ENCODE measurements around the gene SPANXA2.
"Not testable (repeated sequence)": the region's sequence is repeated elsewhere in the genome, so short reads cannot be mapped to it uniquely, and the experiment has no call there.

The SPANXA2 gene, protein sequence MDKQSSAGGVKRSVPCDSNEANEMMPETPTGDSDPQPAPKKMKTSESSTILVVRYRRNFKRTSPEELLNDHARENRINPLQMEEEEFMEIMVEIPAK

DNA sequence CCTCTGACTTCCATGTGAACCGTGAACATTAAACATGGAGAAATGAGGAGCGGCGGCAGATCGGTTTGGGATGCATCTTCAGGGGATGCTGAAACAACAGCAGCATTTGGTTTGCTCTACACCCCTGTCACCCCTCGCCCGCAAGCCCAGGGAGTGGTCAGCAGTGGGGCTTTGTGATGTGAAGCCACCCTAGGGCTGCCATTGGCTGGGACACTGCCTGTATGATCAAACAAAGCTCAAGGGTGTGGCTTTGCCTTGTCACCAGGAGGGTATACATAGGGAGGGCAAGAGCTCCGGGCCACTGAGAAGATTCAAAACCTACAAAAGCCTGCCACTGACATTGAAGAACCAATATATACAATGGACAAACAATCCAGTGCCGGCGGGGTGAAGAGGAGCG is at the start of gene SPANXA2:
SPANXA2 (plus strand) TSS at position 301 of the 400 bp plus-strand sequence; CDS start at position 361, 60 bp downstream.
- not testable (repeated sequence) for DNase-seq

DNA sequence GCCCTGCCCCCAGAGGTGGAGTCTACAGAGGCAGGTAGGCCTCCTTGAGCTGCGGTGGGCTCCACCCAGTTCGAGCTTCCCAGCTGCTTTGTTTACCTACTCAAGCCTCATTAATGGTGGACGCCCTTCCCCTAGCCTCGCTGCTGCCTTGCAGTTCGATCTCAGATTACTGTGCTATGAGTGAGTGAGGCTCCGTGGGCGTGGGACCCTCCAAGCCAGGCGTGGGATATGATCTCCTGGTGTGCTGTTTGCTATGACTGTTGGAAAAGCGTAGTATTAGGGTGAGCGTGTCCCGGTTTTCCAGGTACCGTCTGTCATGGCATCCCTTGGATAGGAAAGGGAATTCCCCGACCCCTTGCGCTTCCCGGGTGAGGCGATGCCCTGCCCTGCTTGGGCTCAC is 47.0 kb upstream of the SPANXA2 start:
- not testable (repeated sequence) for DNase-seq

DNA sequence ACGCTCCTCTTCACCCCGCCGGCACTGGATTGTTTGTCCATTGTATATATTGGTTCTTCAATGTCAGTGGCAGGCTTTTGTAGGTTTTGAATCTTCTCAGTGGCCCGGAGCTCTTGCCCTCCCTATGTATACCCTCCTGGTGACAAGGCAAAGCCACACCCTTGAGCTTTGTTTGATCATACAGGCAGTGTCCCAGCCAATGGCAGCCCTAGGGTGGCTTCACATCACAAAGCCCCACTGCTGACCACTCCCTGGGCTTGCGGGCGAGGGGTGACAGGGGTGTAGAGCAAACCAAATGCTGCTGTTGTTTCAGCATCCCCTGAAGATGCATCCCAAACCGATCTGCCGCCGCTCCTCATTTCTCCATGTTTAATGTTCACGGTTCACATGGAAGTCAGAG is 4.9 kb upstream of the SPANXA2 start, which contains the start of gene SPANXA1:
SPANXA1 (minus strand) TSS at position 101 of the 400 bp plus-strand sequence; CDS start at position 41, 60 bp downstream.
- DNase-seq: not testable (repeated sequence)

DNA sequence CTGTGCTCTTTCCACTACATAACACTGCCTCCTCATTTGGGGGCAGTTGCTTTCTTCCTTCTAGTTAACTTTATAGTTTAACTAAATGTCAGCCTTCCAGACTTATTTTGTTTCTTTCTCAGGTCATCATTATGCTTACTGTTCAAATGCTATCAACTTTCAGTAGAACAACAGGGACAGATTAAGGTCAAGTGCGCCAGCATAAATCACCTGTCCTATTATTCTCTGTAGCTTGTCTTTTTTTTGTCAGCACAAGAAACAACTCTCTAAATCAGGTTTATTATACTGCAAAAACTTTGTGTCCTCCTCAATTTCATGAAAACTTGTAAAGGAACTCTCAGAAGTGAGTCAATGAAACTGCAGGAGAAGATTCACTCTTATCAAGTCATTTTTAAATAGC is 19.6 kb downstream of the SPANXA2 start:
- DNase-seq: no peak

DNA sequence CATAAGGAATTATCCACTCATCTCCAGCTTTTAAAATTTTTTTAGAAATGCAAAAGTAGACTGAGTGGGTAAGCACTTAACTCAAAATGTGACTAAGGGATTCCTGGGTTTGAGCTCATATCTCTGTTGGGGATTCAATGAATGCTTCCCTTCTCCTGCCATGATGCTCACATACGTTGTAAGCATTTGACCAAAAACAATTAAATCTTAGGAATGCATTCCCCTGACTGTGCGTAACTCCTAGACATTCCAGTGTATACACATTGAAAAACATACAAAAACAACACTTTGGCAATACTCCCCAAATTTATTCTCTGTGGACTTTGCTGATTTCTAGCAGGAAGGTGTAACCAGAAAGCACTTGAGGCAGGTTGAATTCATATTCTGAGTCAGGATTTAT is 29.8 kb downstream of the SPANXA2 start:
- DNase-seq: no peak

DNA sequence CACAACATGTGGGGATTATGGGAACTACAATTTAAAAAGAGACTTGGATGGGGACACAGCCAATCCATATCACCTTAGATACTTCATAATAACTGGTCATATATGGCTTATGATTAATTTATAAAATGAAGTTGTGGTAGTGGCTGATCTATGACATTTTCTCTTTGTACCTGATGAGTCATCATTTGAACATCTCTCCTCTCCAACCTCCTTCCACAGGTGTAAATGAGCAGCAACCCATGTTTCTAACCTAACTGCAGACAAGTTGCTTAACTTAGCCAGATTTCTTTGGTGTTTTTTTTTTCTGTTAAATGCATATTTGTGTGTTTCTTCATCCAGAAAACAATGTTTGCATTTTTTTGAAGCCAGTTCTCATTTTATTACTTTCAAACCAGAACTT is 42.6 kb downstream of the SPANXA2 start:
- no peak for DNase-seq

DNA sequence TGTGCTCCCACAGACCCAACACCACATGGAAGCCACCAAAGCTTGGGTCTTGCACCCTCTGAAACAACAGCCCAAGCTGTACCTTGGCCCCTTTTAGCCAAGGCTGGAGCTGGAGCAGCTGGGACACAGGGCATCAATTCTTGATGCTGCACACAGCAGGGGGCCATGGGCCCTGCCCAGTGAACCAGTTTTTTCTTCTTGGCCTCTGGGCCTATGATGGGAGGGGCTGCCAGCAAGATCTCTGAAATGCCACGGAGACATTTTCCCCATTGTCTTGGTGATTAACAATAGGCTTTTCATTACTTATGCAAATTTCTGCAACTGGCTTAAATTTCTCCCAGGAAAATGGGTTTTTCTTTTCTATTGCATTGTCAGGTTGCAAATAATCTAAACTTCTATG is 49.0 kb downstream of the SPANXA2 start:
- DNase-seq: no peak
